ENCODE measurements around the gene ACAA1. TPM values are rescaled to one million over a fixed set of nuclear protein-coding genes. Genes with fewer than 3 reads are reported as not detected.

Gene ACAA1
- total RNA-seq, 1 experiment from 2014 or later: 52.0 TPM

DNA sequence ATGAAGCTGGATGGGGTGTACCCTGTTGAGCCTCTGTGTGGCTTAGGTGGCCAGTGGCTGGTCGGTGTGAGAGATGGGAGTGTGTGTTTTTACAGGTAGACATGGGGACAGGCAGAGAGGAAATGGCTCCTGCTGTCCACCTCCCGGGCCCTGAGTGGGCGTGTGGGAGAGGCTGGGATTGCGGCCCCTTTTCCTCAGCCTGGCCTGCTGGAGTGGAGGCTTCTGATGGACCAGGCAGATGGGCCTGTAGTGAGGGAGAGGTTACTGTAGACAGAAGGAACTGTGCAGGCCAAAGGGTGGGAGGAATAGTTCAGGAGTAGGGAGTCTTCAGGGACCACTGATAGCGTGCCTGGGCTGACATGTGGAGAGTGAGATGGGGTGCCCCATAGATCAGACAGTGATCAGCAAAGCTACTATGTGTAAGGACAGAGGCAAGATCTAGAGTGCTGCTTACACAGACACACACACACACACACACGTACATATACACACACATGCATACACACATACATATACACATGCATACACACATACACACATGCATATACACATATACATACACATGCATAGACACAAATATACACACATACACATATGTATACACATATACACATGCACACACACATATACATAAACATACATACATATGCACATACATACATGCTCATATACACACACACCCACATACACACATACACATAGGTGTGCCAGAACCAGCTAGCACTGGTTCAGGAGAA is 26.4 kb downstream of the ACAA1 start:
- Histone ChIP-seq H3K4me3 (ENCODE audit: low read depth in 2 of 2, low read length in 2 of 2) (no peak overlapping the region), H3K36me3 (ENCODE audit: control insufficient read depth, insufficient read depth, low read length) (no peaks in the 10 kb centered on the region), H3K4me1 (ENCODE audit: control insufficient read depth, insufficient read depth, low read length) (no peaks in the 10 kb centered on the region), H3K9me3 (ENCODE audit: control insufficient read depth, insufficient read depth, low read depth, low read length) (no peaks in the 10 kb centered on the region; the same call in 1 of the 2 replicates), H3K27me3 (ENCODE audit: control insufficient read depth, insufficient read depth, low read length) (no peaks in the 10 kb centered on the region), H3K27ac (ENCODE audit: low read length) (no peak overlapping the region)
- ChIA-PET POLR2A (no interaction called here), CTCF (no interaction called here)
- TF ChIP-seq REST (IDR thresholded peaks at IDR 0.05; ENCODE audit: insufficient read depth in 1 of 2, low read depth in 2 of 2, low read length in 1 of 2) (no peak), TCF7L2 (IDR thresholded peaks at IDR 0.05; ENCODE audit: low read depth, low read length) (no peak)
- BruUV-seq (replicated peaks): no TSS peak
- DNase-seq (ENCODE audit: low read depth, low spot score) (no peak), ATAC-seq (no peak)
- in situ Hi-C loops (cut with HindIII; ENCODE audit: low pct_unique_long_range_greater_than_20kb, low sequenced_read_pairs) (no loop called here), intact Hi-C loops (cut with micrococcal nuclease; ENCODE audit: unreplicated experiment) (no loop called here)

- in situ Hi-C loops (cut with HindIII; ENCODE audit: low pct_unique_long_range_greater_than_20kb, low sequenced_read_pairs) (no loop called here), intact Hi-C loops (cut with micrococcal nuclease; ENCODE audit: unreplicated experiment) (no loop called here)
- ATAC-seq (no peak), DNase-seq (ENCODE audit: low read depth, low spot score) (no peak)
- no TSS peak for BruUV-seq (replicated peaks)
- ChIA-PET CTCF (no interaction called here), POLR2A (no interaction called here)
- Histone ChIP-seq H3K4me3 (ENCODE audit: low read depth in 2 of 2, low read length in 2 of 2) (no peak overlapping the region), H3K27ac (ENCODE audit: low read length) (no peak overlapping the region), H3K9me3 (ENCODE audit: control insufficient read depth, insufficient read depth, low read depth, low read length) (no peaks in the 10 kb centered on the region; the same call in 1 of the 2 replicates), H3K27me3 (ENCODE audit: control insufficient read depth, insufficient read depth, low read length) (no peaks in the 10 kb centered on the region), H3K36me3 (ENCODE audit: control insufficient read depth, insufficient read depth, low read length) (no peaks in the 10 kb centered on the region), H3K4me1 (ENCODE audit: control insufficient read depth, insufficient read depth, low read length) (no peaks in the 10 kb centered on the region)
- no peak for TF ChIP-seq REST (IDR thresholded peaks at IDR 0.05; ENCODE audit: insufficient read depth in 1 of 2, low read depth in 2 of 2, low read length in 1 of 2)
- no peak for TF ChIP-seq SIN3A (IDR thresholded peaks at IDR 0.05; ENCODE audit: borderline replicate concordance, insufficient read depth, low read depth, low read length)
- no peak for TF ChIP-seq CTCF (IDR thresholded peaks at IDR 0.05)
- no peak for TF ChIP-seq POLR2AphosphoS5 (IDR thresholded peaks at IDR 0.05; ENCODE audit: low read depth, low read length)
- TF ChIP-seq TCF7L2 (IDR thresholded peaks at IDR 0.05; ENCODE audit: low read depth, low read length): no peak
Measured at GRCh38 chr3:38109580-38110313, 27.2 kb downstream of the ACAA1 start.
